Stimulated activated CD4-positive, alpha-beta T cell treated with anti-CD3 and anti-CD28 coated beads, Interleukin-15, amount 100 ng/mL, for 48 hours (primary cell): ENCODE data around the gene SEC31B.

Experiments used
- DNase-seq, 2 donors: peaks; one replicate each; pipeline ENCODE4 v3.0.0-alpha.2; 2020; ENCODE audit warnings: low read depth in 2 of 2

SEC31B gene

DNA sequence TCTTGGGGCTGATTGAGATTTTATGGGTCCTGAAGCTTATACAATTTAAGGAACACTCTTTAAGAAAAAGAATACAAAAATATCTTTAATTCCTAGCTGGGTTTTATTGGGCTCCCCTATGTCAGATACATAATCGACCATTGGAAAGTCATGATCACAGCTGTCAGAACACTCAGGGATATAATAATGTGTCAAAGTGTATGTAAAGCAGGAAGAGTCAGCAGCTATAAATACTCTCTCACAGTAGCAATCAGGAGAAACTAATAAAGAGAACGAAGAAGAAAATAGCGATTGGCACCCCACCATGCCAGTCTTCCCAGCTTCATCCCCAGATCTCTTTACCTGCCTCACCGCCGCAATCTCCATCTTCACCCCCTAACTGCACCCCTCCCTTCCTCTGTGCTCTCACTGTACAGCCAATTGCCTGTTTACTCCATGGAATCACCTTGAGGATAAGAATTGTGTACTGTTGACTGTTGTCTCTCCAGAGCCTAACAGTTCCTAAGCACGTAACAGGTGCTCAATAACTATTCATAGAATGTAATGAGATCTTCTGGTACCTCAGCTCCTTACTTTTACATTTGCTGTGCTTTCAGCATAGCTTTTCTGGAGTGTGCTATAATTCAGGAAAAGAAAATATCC, 80.9 kb downstream of the SEC31B start:
- DNase-seq, result no peak
